GM12878 (cell line): ENCODE measurements around the gene SNCG. TPM values are rescaled to one million over a fixed set of nuclear protein-coding genes. Genes with fewer than 3 reads are reported as not detected.
A peak's percentile ranks its signal among the peaks of the same experiment; 100 is the strongest.

Experiments used
- ATAC-seq: fragments of 200-7000 bp; cut with Tn5 transposase; 3 replicates; pipeline ENCODE4 v1.9.1; 2020; ENCODE audit warnings: mild to moderate bottlenecking, moderate library complexity
- Bru-seq: library from RNA; stranded (reverse); fragments of 400-500 nt; gene quantifications from one replicate; lab custom pipeline; 2021; lab: Mats Ljungman, UMichigan
- BruChase-seq, 2 experiments: library from RNA; stranded (reverse); fragments of 400-500 nt; gene quantifications; one replicate each; lab custom pipeline; 2021; lab: Mats Ljungman, UMichigan
- BruUV-seq: library from RNA; stranded (reverse); fragments of 400-500 nt; replicated peaks from 2 replicates; lab custom pipeline; 2021; lab: Mats Ljungman, UMichigan
- CTCF ChIA-PET: fragments of 300-600 bp; sonication (Branson Sonifier 250); formaldehyde crosslinking; extraction: SDS; loops from one replicate; lab custom pipeline; 2021; ENCODE audit warnings: inconsistent platforms; lab: Yijun Ruan, JAX
- POLR2A ChIA-PET: fragments of 350-600 bp; formaldehyde crosslinking; extraction: SDS; loops from one replicate; lab custom pipeline; 2021; ENCODE audit warnings: inconsistent platforms; lab: Charles Lee
- RAD21 ChIA-PET: fragments of 300-600 bp; sonication (Branson Sonifier 250); formaldehyde crosslinking; loops from one replicate; lab custom pipeline; 2023; ENCODE audit warnings: antibody characterized with exemption; ENCODE audit not compliant: unreplicated experiment; lab: Charles Lee
- SMC1A ChIA-PET: fragments of 300-600 bp; sonication (Branson Sonifier 250); formaldehyde crosslinking; loops from one replicate; lab custom pipeline; 2023; ENCODE audit not compliant: unreplicated experiment, uncharacterized antibody; lab: Charles Lee
- DNase-seq: peaks from one replicate; pipeline ENCODE4 v3.0.0-alpha.2; 2011; ENCODE audit warnings: low read depth, low spot score
- FAIRE-seq: peaks from 3 replicates; lab custom pipeline; 2011; peaks lifted over from hg19 to GRCh38; lab: Jason Lieb, UNC
- H2AFZ ChIP-seq: 2 replicates; pipeline ENCODE4 v1.6.0; 2011; ENCODE audit warnings: low read depth, low read length, control low read depth; ENCODE audit not compliant: control insufficient read depth
- H3K27ac ChIP-seq: 2 replicates; pipeline ENCODE4 v1.5.1; 2011; ENCODE audit warnings: control low read depth; ENCODE audit not compliant: control insufficient read depth, insufficient read depth
- H3K27me3 ChIP-seq, 2 experiments: replicated peaks in 1 of 2; 2 replicates each; pipeline versions ENCODE4 v1.6.0 to v1.6.1; 2011; ENCODE audit warnings: low read length in 1 of 2; ENCODE audit not compliant: control insufficient read depth in 2 of 2, insufficient read depth in 2 of 2
- H3K36me3 ChIP-seq, 2 experiments: 2 replicates each; pipeline ENCODE4 v1.5.1; 2011; ENCODE audit warnings: low read length in 1 of 2; ENCODE audit not compliant: control insufficient read depth in 2 of 2, insufficient read depth in 2 of 2
- H3K4me1 ChIP-seq: 2 replicates; pipeline ENCODE4 v1.6.1; 2011; ENCODE audit warnings: mild to moderate bottlenecking, low read length, moderate library complexity, mixed read lengths; ENCODE audit not compliant: control insufficient read depth, insufficient read depth
- H3K4me2 ChIP-seq: 2 replicates; pipeline ENCODE4 v1.6.0; 2011; ENCODE audit warnings: control low read depth; ENCODE audit not compliant: control insufficient read depth, insufficient read depth
- H3K4me3 ChIP-seq: fragments of 200-600 bp; sonication (generic); 2 replicates; pipeline ENCODE4 v1.5.1; 2016
- H3K79me2 ChIP-seq: 2 replicates; pipeline ENCODE4 v1.6.0; 2011; ENCODE audit warnings: low read length; ENCODE audit not compliant: control insufficient read depth, insufficient read depth
- H3K9ac ChIP-seq: 2 replicates; pipeline ENCODE4 v1.8.0; 2011; ENCODE audit warnings: low read length, control low read depth, mixed read lengths; ENCODE audit not compliant: control insufficient read depth, insufficient read depth
- H3K9me3 ChIP-seq: replicated peaks from 3 replicates; pipeline ENCODE4 v1.5.1; 2011; ENCODE audit warnings: mild to moderate bottlenecking, low read length; ENCODE audit not compliant: control insufficient read depth, insufficient read depth
- H4K20me1 ChIP-seq: 2 replicates; pipeline ENCODE4 v1.6.0; 2011; ENCODE audit not compliant: control insufficient read depth, insufficient read depth
- MAX ChIP-seq: IDR thresholded peaks from 2 replicates; pipeline ENCODE4 v1.6.1; 2012; ENCODE audit warnings: low read depth, low read length, improper control_type of control experiment
- MLLT1 ChIP-seq: fragments of 450-650 bp; IDR thresholded peaks from 2 replicates; pipeline ENCODE4 v1.6.1; 2016; ENCODE audit warnings: mild to moderate bottlenecking
- SP1 ChIP-seq: IDR thresholded peaks from one replicate; pipeline ENCODE4 v1.6.1; 2011; ENCODE audit warnings: low read depth, low read length
- ZZZ3 ChIP-seq: IDR thresholded peaks from 2 replicates; pipeline ENCODE4 v1.6.1; 2011; ENCODE audit warnings: low read depth; ENCODE audit not compliant: control insufficient read depth, insufficient read length
- WGBS: methylation state at CpG from one replicate; pipeline ENCODE4 v1.1.6; 2016; ENCODE audit warnings: low lambda C conversion rate; ENCODE audit not compliant: insufficient replicate concordance, insufficient coverage; ENCODE audit errors: missing lambda C conversion rate; 5-methylcytosine and 5-hydroxymethylcytosine counted together
- in situ Hi-C: fragments of 300-500 bp; cut with MboI; formaldehyde crosslinking; loops from 9 replicates; pipeline ENCODE4 v1.14.3; 2018; ENCODE audit warnings: mixed read lengths
- intact Hi-C: fragments of 100-400 bp; cut with micrococcal nuclease; formaldehyde crosslinking; loops from one replicate; pipeline ENCODE4 v1.14.2; 2022; ENCODE audit not compliant: unreplicated experiment
- long read RNA-seq, 2 experiments: library from polyadenylated mRNA; unstranded; transcript quantifications; one replicate each; pipeline ENCODE4 v2.0.0, GENCODE V29; 2019 to 2020
- polyA minus RNA-seq, 3 experiments: library from RNA; depleted of rRNA, polyadenylated mRNA; stranded (reverse); fragments of >200 nt; gene quantifications; 2 replicates each; pipeline ENCODE4 v1.2.3, GENCODE V29; 2011
- polyA plus RNA-seq, 11 experiments: library from polyadenylated mRNA; depleted of rRNA in 4 of 11; unstranded in 6 of 11; stranded (reverse) in 5 of 11; fragments of >200 nt; fragmentation: Nextera tagmentation in 4 of 11; fragmentation: Illumina TruSeq in 1 of 11; extraction: Ambion mirVana in 4 of 11; extraction: Trizol in 1 of 11; gene quantifications; 1 replicate in 1 of 11; 2 replicates in 10 of 11; pipeline versions ENCODE4 v1.2.1 to v1.2.3, GENCODE V29; 2011 to 2016; ENCODE audit warnings: inconsistent platforms in 2 of 11, missing spikeins in 2 of 11, low read depth in 1 of 11
- total RNA-seq, 4 experiments: library from RNA; depleted of rRNA in 3 of 4; stranded (reverse); fragments of >200 nt in 3 of 4; fragmentation: Illumina TruSeq in 1 of 4; extraction: Trizol in 1 of 4; gene quantifications; 2 replicates each; pipeline versions ENCODE4 v1.2.1 to v1.2.3, GENCODE V29; 2013 to 2021

SNCG gene
- total RNA-seq (2013; cell fraction: nucleolus; rRNA removed) = not detected in 2 replicates
- 0.33 TPM in 1 of 2 replicates, not detected in the other for total RNA-seq (2014; rRNA removed)
- not detected in 2 replicates for total RNA-seq (2014; rRNA removed; fragmentation: Illumina TruSeq; extraction: Trizol)
- total RNA-seq (2021) = 0.33 and 0.35 TPM in 2 replicates
- polyA plus RNA-seq (2011; ENCODE audit: low read depth) = not detected
- 0.22 TPM in 1 of 2 replicates, not detected in the other for polyA plus RNA-seq (2011; rRNA removed)
- 0.10 and 0.28 TPM in 2 replicates for polyA plus RNA-seq (2011; cell fraction: cytosol; rRNA removed)
- 0.19 TPM in 1 of 2 replicates, not detected in the other for polyA plus RNA-seq (2011; cell fraction: nucleus; rRNA removed)
- polyA plus RNA-seq (2012) = 0.31 TPM in 1 of 2 replicates, not detected in the other
- polyA plus RNA-seq (2014; fragmentation: Illumina TruSeq; extraction: Trizol) = not detected in 2 replicates
- polyA plus RNA-seq (2014; fragmentation: Nextera tagmentation; extraction: Ambion mirVana) = not detected
- polyA plus RNA-seq (2014; rRNA removed) = not detected in 2 replicates
- 1 to 10 TPM in 1 of 2 experiments, under 1 TPM in 1; 0.51 to 1.3 TPM for polyA plus RNA-seq (2016; fragmentation: Nextera tagmentation; extraction: Ambion mirVana)
- not detected in 2 replicates for polyA minus RNA-seq (2011; rRNA and poly(A)+ RNA removed)
- polyA minus RNA-seq (2011; cell fraction: cytosol; rRNA and poly(A)+ RNA removed) = not detected in 2 replicates
- polyA minus RNA-seq (2011; cell fraction: nucleus; rRNA and poly(A)+ RNA removed) = not detected in 2 replicates
- Bru-seq, nascent RNA = percentile 14 among the genes with signal in this experiment
- BruChase-seq, experiment 1, labeled RNA remaining after a 6-hour chase = percentile 14 among the genes with signal in this experiment
- BruChase-seq, experiment 2, labeled RNA remaining after a 2-hour chase = not detected
- long read RNA-seq, experiment 1 = 0 reads
- long read RNA-seq, experiment 2 = 0 reads

- FAIRE-seq = no peak
- intact Hi-C loops (no loop called here), in situ Hi-C loops (no loop called here)
- H3K27me3 ChIP-seq = no peaks in the 10 kb centered on the region
- H3K4me1 ChIP-seq = peaks cover 15% of the 10 kb centered on the region
- CTCF ChIA-PET = interaction anchor here (0.8 to 1.6 kb wide), 3 partner anchors 8 to 266 kb away, joined by 3 to 6 read pairs (median 4); no protein-coding TSS in a partner anchor
- ATAC-seq = no peak
- H3K4me2 ChIP-seq = no peak within 1 kb of the TSS
- H3K4me3 ChIP-seq = no peak within 1 kb of the TSS
- 37% methylated on average over 18 of the region's 22 CpGs for WGBS
- H4K20me1 ChIP-seq = no peaks in the 10 kb centered on the region
- no peak within 1 kb of the TSS for H2AFZ ChIP-seq
- H3K9me3 ChIP-seq = no peaks in the 10 kb centered on the region; the same call in 2 of the 3 replicates
- TF ChIP-seq SP1 (no peak), ZZZ3 (no peak), MLLT1 (no peak), MAX (no peak)
- no peaks in the 10 kb centered on the region for H3K79me2 ChIP-seq
- DNase-seq = no peak
- BruUV-seq = no TSS peak
- RAD21 ChIA-PET = interaction anchor here (0.6 kb wide), 1 partner anchor 67 kb away, joined by 4 read pairs; no protein-coding TSS in a partner anchor
- no peak within 1 kb of the TSS for H3K9ac ChIP-seq
- no peaks in the 10 kb centered on the region for H3K36me3 ChIP-seq
- POLR2A ChIA-PET = interaction anchor here (0.6 kb wide), 1 partner anchor 16 kb away, joined by 5 read pairs; no protein-coding TSS in a partner anchor
- SMC1A ChIA-PET = no interaction called here
- H3K27ac ChIP-seq = no peak within 1 kb of the TSS
Measured at GRCh38 chr10:86958116-86958900, at the start of gene SNCG. Gene SNCG (plus strand): TSS chr10:86958599. CDS start chr10:86958698, 99 bp downstream.
